ENCODE data around the gene MXRA5.
"Not testable (repeated sequence)": the region's sequence is repeated elsewhere in the genome, so short reads cannot be mapped to it uniquely, and the experiment has no call there.

The MXRA5 gene

DNA sequence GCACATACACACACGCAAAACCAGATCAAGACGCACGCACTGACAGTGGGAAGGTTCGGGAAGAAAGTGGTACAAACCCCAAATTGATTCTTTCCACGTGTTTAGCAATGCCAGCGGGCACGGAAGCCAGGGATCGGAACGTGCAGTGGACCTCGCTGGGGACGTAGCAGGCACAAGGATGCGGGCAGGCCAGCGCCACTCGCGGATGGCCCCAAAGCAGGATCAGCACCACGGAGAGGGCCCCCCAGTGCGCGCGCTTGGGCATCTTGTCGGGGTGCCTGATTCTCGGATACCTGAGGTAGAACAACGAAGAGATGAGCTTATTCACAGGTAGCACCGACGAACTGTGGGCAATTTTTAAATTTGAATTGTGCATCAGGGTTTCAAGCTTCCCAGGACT, 2.9 kb downstream of the MXRA5 start:
- DNase-seq (ENCODE audit: low read depth) = not testable (repeated sequence)

DNA sequence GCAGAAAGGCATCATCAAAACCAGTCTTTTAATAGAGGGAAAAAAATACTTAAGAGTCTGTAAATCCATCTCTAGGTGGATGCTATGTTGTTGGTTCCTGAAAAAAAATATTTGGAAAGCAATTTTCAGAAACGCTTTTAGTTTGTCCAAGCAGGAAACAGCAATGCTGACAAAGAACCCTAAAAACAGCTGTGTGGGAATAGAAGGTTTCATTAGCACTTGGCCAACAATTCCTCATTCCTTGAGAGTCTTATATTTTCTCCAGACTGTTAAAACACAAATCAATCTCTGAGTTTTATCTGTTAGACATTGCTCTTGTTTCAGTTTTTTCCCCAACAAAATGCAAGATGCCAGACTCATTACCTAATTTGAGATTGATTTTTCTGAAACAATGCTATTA, 6.4 kb downstream of the MXRA5 start:
- DNase-seq (ENCODE audit: low read depth) = no peak

DNA sequence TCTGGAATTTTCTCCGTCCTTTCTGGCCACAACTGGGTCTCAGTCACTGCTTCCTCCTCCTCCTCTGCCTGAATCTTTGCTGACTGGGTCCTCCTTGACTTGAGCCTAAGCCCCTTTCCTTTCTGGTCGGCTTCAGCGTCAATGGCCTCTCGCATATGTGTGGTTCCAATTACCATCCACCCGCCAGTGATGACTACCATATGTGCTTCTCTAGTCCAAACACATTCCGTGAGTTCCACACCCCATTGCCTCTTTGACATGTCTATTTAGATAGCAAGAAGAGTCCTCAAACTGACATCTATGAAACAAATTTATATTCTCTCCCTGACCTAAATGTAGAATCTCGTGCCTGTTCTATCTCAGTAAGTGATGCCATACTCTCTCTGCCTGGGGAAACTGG, 19.8 kb downstream of the MXRA5 start:
- DNase-seq (ENCODE audit: low read depth) = no peak

DNA sequence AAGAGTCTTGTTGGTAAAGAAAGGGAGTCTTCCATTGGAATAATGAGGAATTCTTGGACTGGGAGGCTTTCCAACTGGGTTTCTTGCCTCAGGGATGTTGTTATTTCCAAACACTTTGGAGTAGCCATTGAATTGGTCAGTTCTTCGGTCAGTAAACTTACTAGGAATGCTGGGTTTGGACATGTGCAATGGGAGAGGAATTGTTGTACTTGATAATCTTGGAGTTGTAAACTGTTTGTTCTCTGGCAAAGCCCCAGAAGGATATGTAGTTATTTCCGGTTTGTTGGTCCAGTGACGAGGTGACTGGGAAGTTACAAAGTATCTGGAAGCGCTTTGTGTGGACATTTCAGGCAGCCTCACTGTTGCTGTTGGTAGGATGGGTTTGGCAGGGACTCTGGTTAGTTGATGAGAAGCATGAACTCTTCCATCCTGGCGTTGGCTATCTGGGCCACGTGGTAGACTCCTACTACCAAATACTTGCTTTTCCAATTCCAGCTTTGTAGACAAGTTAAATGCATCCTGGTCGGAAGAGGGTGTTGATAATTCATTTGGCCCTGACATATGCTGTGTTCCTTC, 25.9 kb downstream of the MXRA5 start:
- DNase-seq (ENCODE audit: low read depth) = no peak

DNA sequence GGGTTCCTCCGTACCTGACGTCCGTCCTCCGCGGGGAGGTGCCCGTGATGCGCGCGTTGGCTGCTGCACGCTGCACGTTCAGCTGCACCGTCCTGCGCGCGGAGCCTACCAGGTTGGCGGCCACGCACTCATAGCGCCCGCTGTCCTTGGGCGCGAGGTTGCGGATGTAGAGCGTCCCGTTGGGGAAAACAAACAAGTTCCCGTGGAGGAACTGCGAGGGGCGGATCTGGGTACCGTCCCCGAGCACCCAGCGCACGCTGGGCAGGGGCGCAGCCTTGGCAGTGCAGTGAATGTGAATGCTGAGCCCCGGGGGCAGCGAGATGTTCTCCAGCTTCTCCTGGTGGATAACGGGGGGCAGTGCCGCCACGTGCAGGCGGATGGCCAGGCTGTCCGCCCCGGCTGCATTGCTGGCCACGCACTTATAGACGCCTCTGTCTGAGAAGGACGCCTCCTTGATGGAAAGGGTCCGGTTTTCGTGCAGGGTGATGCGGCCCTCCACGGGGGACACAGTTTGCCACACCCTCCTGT, 29.2 kb downstream of the MXRA5 start:
- DNase-seq (ENCODE audit: low read depth) = no peak

DNA sequence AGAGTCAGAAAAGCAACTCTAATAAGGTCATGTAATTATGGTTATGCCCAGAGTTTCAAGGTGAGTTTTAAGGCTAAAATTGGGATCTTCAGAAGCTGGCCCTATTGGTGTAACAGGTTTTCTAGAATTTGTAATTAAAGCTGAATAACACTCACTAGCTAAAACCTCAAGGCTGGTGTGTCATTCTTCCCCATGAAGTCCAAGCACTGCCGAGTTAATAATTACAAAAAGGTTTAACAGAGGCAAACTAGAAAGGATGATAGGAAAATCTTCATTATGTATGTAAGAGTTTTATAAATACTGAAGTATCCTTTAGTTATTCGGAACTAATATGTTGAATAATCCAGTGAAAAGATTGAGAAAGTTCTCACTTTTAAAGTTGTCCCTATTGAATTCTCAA, 34.3 kb downstream of the MXRA5 start:
- DNase-seq (ENCODE audit: low read depth) = no peak

DNA sequence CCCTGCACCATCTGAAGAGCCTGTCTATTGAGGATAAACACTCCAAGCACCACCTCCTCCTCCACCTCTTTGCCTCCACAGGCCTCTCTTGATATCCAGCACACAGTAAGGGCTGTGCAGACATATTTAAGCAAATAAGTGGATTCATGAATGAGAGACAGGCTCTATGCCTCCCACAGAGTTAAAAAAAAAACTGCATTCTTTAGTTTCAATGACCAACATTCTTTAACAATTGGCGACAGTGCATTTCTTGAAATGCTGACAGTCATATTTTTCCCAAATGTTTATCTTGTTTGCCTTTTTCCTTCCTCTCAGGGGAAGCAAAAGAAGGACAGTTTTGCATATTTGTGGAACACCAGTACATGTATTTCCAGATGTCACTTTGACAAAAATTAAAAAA, 38.6 kb downstream of the MXRA5 start:
- DNase-seq (ENCODE audit: low read depth) = no peak

DNA sequence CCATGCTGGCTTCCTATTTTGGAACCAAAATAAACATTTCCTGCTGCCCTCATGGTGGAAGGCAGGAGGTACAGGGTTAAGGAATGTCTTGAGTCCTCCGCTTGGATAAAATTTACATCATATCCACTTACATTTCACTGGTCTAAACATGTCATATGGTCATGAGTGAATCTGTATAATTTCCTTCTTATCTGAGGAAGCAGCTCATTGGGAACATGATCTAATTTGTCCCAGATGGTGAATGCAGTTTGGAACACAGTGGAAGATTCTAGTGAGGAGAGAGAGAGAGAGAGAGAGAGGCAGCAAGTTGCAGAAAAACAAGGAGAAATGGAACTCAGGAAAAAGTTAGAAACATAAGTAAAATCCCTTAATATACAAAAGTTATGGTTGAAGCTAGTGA, 46.8 kb downstream of the MXRA5 start:
- DNase-seq (ENCODE audit: low read depth) = no peak

DNA sequence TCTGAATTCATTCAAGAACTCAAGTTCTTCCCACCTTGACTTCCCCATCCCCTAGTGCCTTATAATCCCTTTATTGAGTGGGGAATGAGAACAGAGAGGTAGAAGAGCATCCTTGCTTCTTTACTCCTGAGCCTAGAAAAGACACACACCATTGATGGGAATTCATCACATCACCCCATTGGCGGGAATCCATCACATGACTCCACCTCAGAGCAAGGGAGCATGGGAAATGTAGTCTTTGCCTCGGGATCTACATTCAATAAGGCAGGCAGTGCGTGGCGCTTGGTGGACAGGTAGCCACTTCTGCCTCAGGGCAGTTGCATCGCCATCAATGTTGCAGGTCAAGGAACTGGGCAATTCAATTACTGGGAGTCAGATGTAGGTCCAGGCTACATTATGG, 50.7 kb downstream of the MXRA5 start:
- no peak for DNase-seq (ENCODE audit: low read depth)

DNA sequence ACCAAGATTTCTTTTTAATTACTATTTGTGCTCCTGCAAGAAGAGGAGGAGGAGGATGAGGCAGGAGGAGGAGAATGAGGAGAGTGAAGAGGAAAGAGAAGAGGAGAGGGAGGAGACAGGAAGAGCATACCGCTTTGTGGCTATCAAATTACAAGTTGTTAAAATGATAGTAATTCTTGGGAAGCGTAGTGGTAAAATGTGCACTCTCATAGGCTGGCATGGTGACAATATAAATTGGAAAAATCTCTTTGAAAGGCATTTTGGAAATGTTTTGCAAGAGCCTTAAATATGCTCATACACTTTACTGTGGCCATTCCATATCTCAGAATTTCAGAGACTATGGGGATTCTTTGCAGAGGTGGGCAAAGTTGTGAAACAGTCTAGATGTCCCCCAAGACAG, 53.2 kb downstream of the MXRA5 start:
- DNase-seq (ENCODE audit: low read depth) = no peak

DNA sequence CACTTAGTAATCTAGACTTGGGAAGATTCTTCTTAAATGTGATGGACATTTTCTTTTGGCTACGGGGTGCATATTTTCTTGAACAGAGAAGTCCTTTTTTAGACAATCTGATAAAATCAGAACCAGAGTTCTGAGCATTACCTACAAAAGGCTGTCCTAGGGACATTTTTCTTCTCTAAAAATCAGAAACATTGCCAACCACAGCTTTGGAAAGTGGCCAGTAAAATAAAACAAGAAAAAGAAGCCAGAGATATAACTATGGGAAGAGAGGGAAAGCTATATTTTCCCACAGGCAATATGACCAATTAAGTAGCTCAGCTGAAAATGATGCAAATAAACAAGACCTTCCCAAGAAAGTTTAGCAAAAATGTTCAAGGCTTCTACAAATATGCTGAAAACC, 55.9 kb downstream of the MXRA5 start:
- no peak for DNase-seq (ENCODE audit: low read depth)

DNA sequence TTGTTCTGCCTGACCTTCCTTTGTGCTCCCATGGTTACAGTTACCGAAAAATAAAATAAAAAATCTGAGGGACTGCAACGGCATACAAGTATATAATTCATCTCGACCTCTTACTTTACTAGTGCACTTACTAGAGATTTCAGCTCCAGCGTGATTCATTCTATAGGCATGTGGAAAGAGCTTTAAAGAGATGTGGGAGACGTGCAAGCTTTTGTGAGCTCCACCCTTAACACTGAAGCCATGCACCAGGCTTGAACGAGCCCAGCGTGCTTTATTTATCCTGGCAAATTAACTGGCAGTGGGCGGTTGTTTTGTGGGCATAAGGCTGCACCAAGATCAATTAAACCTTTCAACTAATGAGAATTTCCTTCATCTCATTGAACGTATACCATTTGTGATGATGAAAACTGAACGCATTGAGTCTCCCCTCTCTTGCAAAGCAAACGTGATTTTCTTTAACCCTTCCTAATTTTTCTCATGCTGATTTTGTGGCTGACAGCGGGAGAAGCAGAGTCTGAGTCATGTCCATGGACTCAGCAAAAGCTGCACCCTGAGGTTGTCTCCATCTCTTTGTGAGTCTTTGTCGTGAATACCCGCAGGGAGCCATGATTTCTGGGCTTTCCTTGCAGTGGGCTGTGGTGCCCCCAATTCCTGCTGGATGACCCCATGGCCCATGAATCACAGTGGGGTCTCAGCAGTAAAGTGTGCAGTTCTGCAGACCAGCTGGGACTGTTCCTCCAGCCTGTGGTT, 60.1 kb downstream of the MXRA5 start:
- peak; percentile 59 for DNase-seq (ENCODE audit: low read depth)

DNA sequence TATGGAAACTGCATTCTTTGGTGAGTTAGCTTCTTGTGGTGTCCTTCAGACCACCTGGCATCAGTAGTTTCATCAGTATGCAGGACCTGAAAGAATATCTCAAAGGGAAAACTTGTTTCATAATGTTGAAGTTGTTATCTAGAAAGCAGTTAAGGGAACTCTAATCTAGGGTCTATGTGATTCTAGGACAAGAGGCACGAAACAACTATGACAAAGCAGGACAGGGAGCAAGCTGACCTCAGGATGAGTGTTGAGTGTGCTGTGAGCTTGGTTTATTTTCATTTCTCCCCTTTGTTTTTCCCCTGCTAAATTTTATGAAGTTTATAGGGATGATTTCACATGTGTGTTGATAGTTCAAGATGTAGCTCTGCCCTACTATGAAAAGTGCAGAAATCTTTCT, 65.7 kb downstream of the MXRA5 start:
- DNase-seq (ENCODE audit: low read depth) = no peak

DNA sequence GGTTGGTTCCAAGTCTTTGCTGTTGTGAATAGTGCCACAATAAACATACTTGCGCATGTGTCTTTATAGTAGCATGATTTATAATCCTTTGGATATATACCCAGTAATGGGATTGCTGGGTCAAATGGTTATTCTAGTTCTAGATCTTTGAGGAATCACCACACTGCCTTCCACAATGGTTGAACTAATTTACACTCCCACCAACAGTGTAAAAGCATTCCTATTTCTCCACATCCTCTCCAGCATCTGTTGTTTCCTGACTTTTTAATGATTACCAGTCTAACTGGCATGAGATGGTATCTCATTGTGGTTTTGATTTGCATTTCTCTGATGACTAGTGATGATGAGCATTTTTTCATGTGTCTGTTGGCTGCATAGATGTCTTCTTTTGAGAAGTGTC, 72.8 kb downstream of the MXRA5 start:
- DNase-seq (ENCODE audit: low read depth) = not testable (repeated sequence)

DNA sequence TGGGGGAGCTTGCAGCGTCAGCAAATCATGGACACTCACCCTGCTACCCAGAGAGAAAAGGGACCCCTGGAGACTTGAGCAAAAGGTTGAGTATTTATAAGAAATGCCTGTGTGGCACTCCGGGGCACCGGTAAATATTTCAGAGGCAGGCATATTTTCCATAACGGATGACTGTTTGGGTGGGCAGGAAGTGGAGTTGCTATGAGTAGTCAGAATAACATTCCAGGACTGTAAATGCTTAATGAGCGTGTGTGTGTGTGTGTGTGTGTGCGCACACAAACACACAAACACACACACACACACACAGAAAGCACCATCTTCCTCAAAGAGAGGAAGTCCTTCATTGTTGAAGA, 74.6 kb downstream of the MXRA5 start:
- DNase-seq (ENCODE audit: low read depth) = peak; percentile 43

DNA sequence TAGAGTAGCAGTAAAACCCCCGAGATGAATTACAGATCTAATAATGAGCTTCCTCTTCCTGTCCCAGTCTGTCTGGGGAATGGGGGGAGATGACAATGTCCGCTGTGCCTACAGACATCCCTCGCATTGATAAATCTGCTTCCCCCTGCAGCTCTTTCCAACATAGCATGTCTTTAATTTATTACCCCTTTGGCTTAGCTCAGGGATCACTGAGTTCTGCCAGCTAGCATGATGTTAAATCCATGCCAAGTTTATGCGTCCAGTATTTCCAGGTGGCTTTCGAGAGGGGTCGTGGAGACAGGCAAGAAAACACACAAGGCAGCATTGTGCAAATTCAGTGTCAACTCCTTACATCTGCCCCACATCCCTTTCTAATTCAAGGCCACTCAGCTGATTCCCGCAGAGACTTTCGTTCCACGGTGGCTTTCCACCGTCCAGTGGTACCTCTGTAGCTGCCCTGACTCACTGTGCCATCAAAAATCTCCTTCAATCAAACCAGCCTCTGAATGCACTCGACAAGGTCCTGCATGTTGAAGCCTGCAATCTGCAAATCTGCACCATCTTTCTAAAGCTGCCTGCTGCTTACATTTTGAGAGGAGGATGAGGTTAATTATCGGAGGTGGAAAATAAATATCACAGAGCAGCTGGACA, 75.1 kb downstream of the MXRA5 start:
- DNase-seq (ENCODE audit: low read depth) = no peak

DNA sequence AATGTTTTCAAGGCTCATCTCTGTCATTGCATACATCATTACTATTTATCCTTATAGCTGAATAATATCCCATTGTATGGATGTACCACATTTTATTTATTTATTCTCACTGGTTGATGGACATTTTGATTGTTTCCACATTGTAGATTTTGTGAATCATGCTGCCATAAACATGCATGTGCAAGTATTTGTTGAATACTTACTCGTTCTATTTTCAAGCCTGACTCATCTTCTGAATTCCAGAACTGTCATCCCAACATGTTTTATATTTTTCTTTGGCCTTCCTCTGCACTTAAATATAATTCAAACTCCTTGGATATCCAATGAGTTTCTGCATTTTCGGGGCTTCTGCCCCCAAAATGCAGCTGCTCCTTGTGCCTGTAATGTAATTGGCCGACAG, 77.6 kb downstream of the MXRA5 start:
- peak; percentile 44 for DNase-seq (ENCODE audit: low read depth)

DNA sequence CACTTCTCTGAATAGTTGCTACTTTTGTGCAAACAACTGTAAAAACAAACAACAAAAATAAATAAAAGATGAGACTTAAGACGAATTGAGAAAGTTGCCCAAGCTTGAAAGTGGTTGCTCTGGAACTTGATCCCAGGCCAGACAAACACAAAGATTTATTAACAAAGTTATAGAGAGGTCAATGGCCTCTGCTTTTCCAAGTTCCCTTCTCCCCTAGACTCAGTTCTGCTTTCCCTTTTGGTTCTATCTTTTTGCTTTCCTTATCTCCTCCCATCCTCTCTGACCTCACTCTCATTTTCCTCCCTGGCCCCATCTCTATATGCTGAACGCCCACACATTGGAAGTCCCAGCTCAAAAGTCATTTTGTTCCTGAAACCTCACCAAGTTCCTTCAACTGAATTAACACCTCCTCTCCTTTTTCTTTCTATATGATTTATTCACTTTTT, 82.7 kb downstream of the MXRA5 start:
- DNase-seq (ENCODE audit: low read depth) = no peak

DNA sequence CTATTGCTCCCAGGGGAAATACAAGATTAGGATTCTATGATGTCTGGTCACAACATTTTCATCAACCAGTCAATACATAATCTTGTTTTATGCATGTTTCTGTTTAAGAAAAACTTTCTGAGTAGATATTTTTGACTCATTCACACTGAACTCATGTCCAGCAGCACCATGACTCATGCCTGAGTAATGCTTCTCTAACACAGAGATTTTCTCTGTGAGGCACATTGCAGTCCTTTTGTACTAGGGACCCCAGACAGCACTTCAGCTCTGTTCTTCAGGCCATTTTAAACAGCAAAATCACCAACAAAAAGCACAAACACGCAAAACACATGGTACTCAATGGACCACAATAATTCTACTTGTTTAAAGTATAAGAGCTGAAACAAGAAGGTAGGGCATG, 83.6 kb downstream of the MXRA5 start:
- peak; percentile 53 for DNase-seq (ENCODE audit: low read depth)

Measured in HS-5 (cell line).